BLaER1 (cell line): ENCODE measurements around the gene AVPR1B.

ENCODE experiments used
- H3K27ac ChIP-seq: shearing (Covaris generic); formaldehyde crosslinking; 2 replicates; pipeline ENCODE4 v1.8.1; 2022
- H3K27me3 ChIP-seq: shearing (Covaris generic); formaldehyde crosslinking; 2 replicates; pipeline ENCODE4 v1.8.1; 2022
- H3K36me3 ChIP-seq: shearing (Covaris generic); formaldehyde crosslinking; 2 replicates; pipeline ENCODE4 v1.8.1; 2022
- H3K4me1 ChIP-seq: shearing (Covaris generic); formaldehyde crosslinking; 2 replicates; pipeline ENCODE4 v1.8.1; 2022
- H3K4me2 ChIP-seq: shearing (Covaris generic); formaldehyde crosslinking; 2 replicates; pipeline ENCODE4 v1.8.1; 2022
- H3K4me3 ChIP-seq: shearing (Covaris generic); formaldehyde crosslinking; 2 replicates; pipeline ENCODE4 v1.8.1; 2022
- H3K9ac ChIP-seq: shearing (Covaris generic); formaldehyde crosslinking; 2 replicates; pipeline ENCODE4 v1.8.1; 2022
- H3K9me3 ChIP-seq: shearing (Covaris generic); formaldehyde crosslinking; 2 replicates; pipeline ENCODE4 v1.8.1; 2022
- H4K20me1 ChIP-seq: shearing (Covaris generic); formaldehyde crosslinking; 2 replicates; pipeline ENCODE4 v1.8.1; 2022
- Cebpa-rat ChIP-seq: shearing (Covaris generic); IDR thresholded peaks from 2 replicates; pipeline ENCODE4 v1.8.1; 2022

Gene AVPR1B

GRCh38 chr1:206114692-206115640 is 2.2 kb downstream of the AVPR1B start:
- H4K20me1 ChIP-seq, result no peaks in the 10 kb centered on the region
- no peak for TF ChIP-seq Cebpa-rat
- H3K9ac ChIP-seq, result no peak overlapping the region
- no peak overlapping the region for H3K4me2 ChIP-seq
- H3K4me3 ChIP-seq, result no peak overlapping the region
- H3K4me1 ChIP-seq, result peaks cover 13% of the 10 kb centered on the region
- no peaks in the 10 kb centered on the region for H3K9me3 ChIP-seq
- peaks cover 42% of the 10 kb centered on the region for H3K27me3 ChIP-seq
- no peaks in the 10 kb centered on the region for H3K36me3 ChIP-seq
- H3K27ac ChIP-seq, result no peak overlapping the region

- no peaks in the 10 kb centered on the region for H3K9me3 ChIP-seq
- H4K20me1 ChIP-seq, result no peaks in the 10 kb centered on the region
- peaks cover 25% of the 10 kb centered on the region for H3K27me3 ChIP-seq
- H3K36me3 ChIP-seq, result no peaks in the 10 kb centered on the region
- H3K4me2 ChIP-seq, result no peak overlapping the region
- no peak overlapping the region for H3K4me3 ChIP-seq
- peaks cover 10% of the 10 kb centered on the region for H3K4me1 ChIP-seq
- H3K27ac ChIP-seq, result no peak overlapping the region
- TF ChIP-seq Cebpa-rat, result no peak
- H3K9ac ChIP-seq, result no peak overlapping the region
These were observed 4.4 kb downstream of the AVPR1B start for GRCh38 chr1:206112600-206113301.

GRCh38 chr1:206111271-206111927 is 5.8 kb downstream of the AVPR1B start:
- Histone ChIP-seq H3K27me3 (peaks cover 11% of the 10 kb centered on the region), H3K9me3 (no peaks in the 10 kb centered on the region), H3K4me2 (no peak overlapping the region), H3K9ac (no peak overlapping the region), H3K4me1 (peaks cover under 1% of the 10 kb centered on the region; the same call in 1 of the 2 replicates), H3K27ac (no peak overlapping the region), H4K20me1 (no peaks in the 10 kb centered on the region), H3K4me3 (no peak overlapping the region), H3K36me3 (no peaks in the 10 kb centered on the region)
- no peak for TF ChIP-seq Cebpa-rat

GRCh38 chr1:206110820-206111219 is 6.4 kb downstream of the AVPR1B start:
- H3K27me3 ChIP-seq, result peaks cover 8% of the 10 kb centered on the region; the same call in 1 of the 2 replicates
- H3K4me1 ChIP-seq, result peaks cover 5% of the 10 kb centered on the region; the same call in 1 of the 2 replicates
- no peak overlapping the region for H3K4me3 ChIP-seq
- H3K36me3 ChIP-seq, result no peaks in the 10 kb centered on the region
- H3K9ac ChIP-seq, result no peak overlapping the region
- H3K27ac ChIP-seq, result no peak overlapping the region
- no peaks in the 10 kb centered on the region for H3K9me3 ChIP-seq
- H4K20me1 ChIP-seq, result no peaks in the 10 kb centered on the region
- H3K4me2 ChIP-seq, result no peak overlapping the region
- no peak for TF ChIP-seq Cebpa-rat

GRCh38 chr1:206110161-206110560 is 7.0 kb downstream of the AVPR1B start:
- H3K9ac ChIP-seq, result no peak overlapping the region
- no peak overlapping the region for H3K4me3 ChIP-seq
- no peak overlapping the region for H3K4me2 ChIP-seq
- peaks cover 5% of the 10 kb centered on the region; the same call in 1 of the 2 replicates for H3K27me3 ChIP-seq
- no peak overlapping the region for H3K27ac ChIP-seq
- peaks cover 5% of the 10 kb centered on the region; the same call in 1 of the 2 replicates for H3K4me1 ChIP-seq
- no peaks in the 10 kb centered on the region for H3K9me3 ChIP-seq
- H3K36me3 ChIP-seq, result no peaks in the 10 kb centered on the region
- no peak for TF ChIP-seq Cebpa-rat
- H4K20me1 ChIP-seq, result no peaks in the 10 kb centered on the region

- TF ChIP-seq Cebpa-rat, result no peak
- H3K4me3 ChIP-seq, result no peak overlapping the region
- peaks cover under 1% of the 10 kb centered on the region; the same call in 1 of the 2 replicates for H3K27me3 ChIP-seq
- H3K36me3 ChIP-seq, result no peaks in the 10 kb centered on the region
- H3K9me3 ChIP-seq, result no peaks in the 10 kb centered on the region
- H3K27ac ChIP-seq, result no peak overlapping the region
- H3K4me2 ChIP-seq, result no peak overlapping the region
- H4K20me1 ChIP-seq, result no peaks in the 10 kb centered on the region
- peaks cover 5% of the 10 kb centered on the region; the same call in 1 of the 2 replicates for H3K4me1 ChIP-seq
- H3K9ac ChIP-seq, result no peak overlapping the region
These were observed 7.5 kb downstream of the AVPR1B start for GRCh38 chr1:206109718-206110117.

GRCh38 chr1:206108635-206109034 is 8.6 kb downstream of the AVPR1B start:
- no peak for TF ChIP-seq Cebpa-rat

GRCh38 chr1:206107168-206107544 is 10.0 kb downstream of the AVPR1B start:
- Histone ChIP-seq H4K20me1 (no peaks in the 10 kb centered on the region), H3K9me3 (no peaks in the 10 kb centered on the region), H3K9ac (no peak overlapping the region), H3K27ac (no peak overlapping the region), H3K4me2 (no peak overlapping the region), H3K27me3 (no peaks in the 10 kb centered on the region), H3K4me1 (peaks cover 8% of the 10 kb centered on the region), H3K4me3 (no peak overlapping the region), H3K36me3 (no peaks in the 10 kb centered on the region)
- TF ChIP-seq Cebpa-rat, result no peak

More at GRCh38 chr1:206108635-206109034, 8.6 kb downstream of the AVPR1B start:
- no peaks in the 10 kb centered on the region for H3K27me3 ChIP-seq
- H4K20me1 ChIP-seq, result no peaks in the 10 kb centered on the region
- H3K27ac ChIP-seq, result no peak overlapping the region
- H3K36me3 ChIP-seq, result no peaks in the 10 kb centered on the region
- H3K9me3 ChIP-seq, result no peaks in the 10 kb centered on the region
- no peak overlapping the region for H3K9ac ChIP-seq
- no peak overlapping the region for H3K4me3 ChIP-seq
- H3K4me1 ChIP-seq, result peaks cover 5% of the 10 kb centered on the region; the same call in 1 of the 2 replicates
- H3K4me2 ChIP-seq, result no peak overlapping the region

- Histone ChIP-seq H4K20me1 (no peaks in the 10 kb centered on the region), H3K4me1 (peaks cover 14% of the 10 kb centered on the region)
These were observed 10.6 kb downstream of the AVPR1B start for GRCh38 chr1:206106328-206107167.

More at GRCh38 chr1:206106328-206107167, 10.6 kb downstream of the AVPR1B start:
- no peak overlapping the region for H3K4me3 ChIP-seq
- no peak overlapping the region for H3K9ac ChIP-seq
- no peak for TF ChIP-seq Cebpa-rat
- H3K27ac ChIP-seq, result no peak overlapping the region
- no peaks in the 10 kb centered on the region for H3K36me3 ChIP-seq
- H3K27me3 ChIP-seq, result no peaks in the 10 kb centered on the region
- H3K9me3 ChIP-seq, result no peaks in the 10 kb centered on the region
- H3K4me2 ChIP-seq, result no peak overlapping the region
